GM10266 (cell line): ENCODE measurements around the gene OR2H2.

Experiments used
- DNase-seq: peaks from one replicate; pipeline ENCODE4 v3.0.0; 2012; ENCODE audit errors: extremely low spot score
- TF ChIP-seq, protein P1 (sequence below): IDR thresholded peaks from 2 replicates; pipeline ENCODE4 v1.5.1; 2012; ENCODE audit warnings: mild to moderate bottlenecking, low read depth; ENCODE audit not compliant: control insufficient read depth, insufficient read depth; ENCODE audit errors: missing control alignments

OR2H2 gene

DNA sequence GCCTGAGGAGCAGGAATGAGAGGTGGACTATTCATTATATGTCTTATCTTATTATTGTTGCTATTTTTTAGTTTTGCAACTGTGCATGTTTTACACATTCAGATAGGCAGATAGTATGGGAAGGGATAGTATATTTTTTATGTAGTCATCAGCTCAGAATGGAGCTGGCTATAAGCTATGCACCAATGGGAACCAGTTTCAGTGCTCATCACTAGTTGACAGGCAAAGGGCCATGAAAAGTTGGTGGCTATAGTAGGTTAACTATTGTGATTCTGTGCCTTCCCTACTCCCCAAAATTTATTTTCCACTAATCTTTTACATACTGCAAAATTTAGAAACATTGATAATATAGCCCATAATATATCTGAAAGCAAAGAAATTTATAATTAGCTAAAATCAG is 20.0 kb upstream of the OR2H2 start:
- TF ChIP-seq, protein P1, sequence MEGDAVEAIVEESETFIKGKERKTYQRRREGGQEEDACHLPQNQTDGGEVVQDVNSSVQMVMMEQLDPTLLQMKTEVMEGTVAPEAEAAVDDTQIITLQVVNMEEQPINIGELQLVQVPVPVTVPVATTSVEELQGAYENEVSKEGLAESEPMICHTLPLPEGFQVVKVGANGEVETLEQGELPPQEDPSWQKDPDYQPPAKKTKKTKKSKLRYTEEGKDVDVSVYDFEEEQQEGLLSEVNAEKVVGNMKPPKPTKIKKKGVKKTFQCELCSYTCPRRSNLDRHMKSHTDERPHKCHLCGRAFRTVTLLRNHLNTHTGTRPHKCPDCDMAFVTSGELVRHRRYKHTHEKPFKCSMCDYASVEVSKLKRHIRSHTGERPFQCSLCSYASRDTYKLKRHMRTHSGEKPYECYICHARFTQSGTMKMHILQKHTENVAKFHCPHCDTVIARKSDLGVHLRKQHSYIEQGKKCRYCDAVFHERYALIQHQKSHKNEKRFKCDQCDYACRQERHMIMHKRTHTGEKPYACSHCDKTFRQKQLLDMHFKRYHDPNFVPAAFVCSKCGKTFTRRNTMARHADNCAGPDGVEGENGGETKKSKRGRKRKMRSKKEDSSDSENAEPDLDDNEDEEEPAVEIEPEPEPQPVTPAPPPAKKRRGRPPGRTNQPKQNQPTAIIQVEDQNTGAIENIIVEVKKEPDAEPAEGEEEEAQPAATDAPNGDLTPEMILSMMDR = no peak
- peak; percentile 50 for DNase-seq

DNA sequence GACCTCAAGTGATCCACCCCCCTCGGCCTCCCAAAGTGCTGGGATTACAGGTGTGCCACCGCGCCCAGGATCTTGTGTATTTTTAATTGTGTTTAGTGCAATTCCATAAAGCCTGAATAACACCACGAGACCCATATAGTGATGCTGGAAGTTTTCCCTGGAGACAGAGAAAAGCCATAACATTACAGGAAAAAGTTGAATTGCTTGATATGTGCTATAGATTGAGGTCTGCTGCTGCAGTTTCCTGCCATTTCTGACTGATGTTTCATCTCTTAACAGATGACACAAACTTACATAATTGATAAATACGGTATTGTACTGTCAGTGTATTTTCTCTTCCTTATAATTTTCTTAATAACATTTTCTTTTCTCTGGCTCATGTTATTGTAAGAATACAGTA is 18.1 kb upstream of the OR2H2 start:
- DNase-seq = no peak
- TF ChIP-seq, protein P1 = no peak

DNA sequence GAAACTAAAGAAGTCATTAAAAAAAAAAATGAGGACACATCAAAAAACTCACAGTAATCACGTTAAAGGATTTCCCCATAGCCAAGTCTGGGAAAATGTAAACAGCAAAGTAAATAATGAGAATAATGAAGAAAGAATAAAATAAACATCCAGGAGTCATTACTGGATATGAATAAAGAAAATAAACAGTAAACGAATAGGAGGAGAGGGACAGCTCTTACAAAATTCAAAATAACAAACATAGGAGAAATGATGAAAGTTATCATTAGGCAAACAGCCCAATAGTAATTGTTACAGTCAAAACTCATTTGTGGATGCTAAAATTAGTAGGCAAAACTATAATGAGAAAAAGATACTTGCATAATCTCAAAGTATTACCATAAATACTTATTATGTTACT is 17.4 kb upstream of the OR2H2 start:
- DNase-seq = no peak
- TF ChIP-seq, protein P1 = no peak

DNA sequence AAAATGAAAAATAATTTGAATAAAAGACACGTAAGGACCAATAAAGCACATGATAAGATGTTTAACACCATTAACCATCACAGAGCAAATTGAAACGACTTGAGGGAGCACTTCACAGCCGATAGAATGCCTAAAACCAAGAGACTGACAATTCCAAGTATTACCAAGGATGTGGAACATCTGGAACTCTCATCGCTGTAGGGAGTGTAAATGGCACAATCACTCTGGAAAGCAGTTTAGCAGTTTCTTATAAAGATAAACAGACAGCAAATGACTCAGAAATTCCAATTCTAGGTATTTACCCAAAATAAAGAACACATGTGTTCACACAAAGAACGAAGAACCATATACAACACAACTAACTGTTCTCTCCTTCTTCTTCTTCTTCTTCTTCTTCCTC is 16.9 kb upstream of the OR2H2 start:
- TF ChIP-seq, protein P1 = no peak
- DNase-seq = no peak

DNA sequence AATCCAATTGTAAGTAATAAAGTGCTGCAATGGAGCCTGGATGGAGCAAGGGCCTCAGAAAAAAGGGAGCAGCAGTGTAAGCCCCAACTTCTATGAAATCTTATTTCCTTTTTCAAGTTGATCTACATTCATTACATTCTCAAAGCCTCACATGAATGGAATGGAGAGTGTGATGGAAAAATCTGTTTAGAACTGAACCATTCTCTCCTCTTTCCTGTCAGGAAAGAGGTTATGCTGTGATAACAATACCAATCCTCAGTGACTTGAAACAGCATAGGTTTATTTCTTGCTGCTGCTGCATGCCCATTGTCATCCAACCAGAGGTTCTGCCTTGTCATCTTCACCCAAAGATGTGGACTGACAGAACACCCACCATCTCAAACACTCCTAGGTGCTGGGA is 8.9 kb upstream of the OR2H2 start:
- TF ChIP-seq, protein P1 = no peak
- no peak for DNase-seq

DNA sequence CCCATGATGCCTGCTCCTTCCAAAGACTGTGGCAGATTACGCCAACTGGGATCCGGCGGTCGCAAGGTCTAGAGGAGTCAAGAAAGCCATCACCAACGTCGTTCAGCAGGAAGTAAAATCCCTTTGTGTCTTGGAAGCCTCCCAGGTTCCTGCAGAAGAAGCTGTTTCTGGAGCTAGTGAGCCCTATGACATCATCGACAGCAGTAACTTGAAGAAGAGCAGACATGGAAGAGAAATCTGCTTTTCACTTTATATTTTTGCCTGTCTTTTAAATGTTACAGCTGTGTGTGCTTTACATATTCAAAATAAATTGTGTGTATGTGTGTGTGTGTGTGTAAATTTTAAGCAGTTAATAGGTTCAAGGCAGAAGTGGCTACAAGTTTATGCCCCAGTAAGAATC is 7.4 kb upstream of the OR2H2 start:
- TF ChIP-seq, protein P1 = no peak
- DNase-seq = no peak

DNA sequence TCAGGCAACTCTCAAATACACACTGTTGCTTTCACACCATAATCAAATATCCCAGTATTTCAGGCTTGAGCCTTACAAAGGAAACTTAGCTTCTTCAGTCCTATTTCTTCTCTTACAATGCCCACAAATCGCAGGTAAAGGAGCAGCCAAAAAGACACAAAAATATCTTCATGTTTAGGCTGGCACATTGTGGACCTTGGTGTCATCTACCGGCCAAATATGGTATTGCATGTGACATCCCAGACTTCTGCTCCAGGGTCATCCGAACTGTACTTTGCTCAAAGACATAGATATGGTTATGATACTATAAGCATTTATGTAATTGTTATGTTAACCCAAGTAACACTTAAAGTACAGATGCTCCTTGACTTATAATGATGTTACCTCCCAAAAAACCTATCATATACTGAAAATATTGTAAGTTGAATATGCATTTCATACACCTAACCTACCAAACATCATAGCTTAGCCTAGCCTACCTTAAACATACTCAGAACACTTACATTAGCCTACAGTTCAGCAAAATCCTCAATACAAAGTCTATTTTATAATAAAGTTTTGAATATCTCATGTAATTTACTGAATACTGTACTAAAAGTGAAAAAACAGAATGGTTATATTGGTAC is 4.6 kb downstream of the OR2H2 start:
- TF ChIP-seq, protein P1 = peak; percentile 85
- peak; percentile 59 for DNase-seq
